Lung (tissue), 12 donors: Measurements from ENCODE around the gene AKR1A1. TPM values are rescaled to one million over a fixed set of nuclear protein-coding genes. Genes with fewer than 3 reads are reported as not detected.
"Not testable (repeated sequence)": the region's sequence is repeated elsewhere in the genome, so short reads cannot be mapped to it uniquely, and the experiment has no call there.

ENCODE experiments used
- ATAC-seq: fragments of 200-7000 bp; cut with Tn5 transposase; one replicate; pipeline ENCODE4 v1.9.1; 2020; ENCODE audit warnings: moderate number of reproducible peaks; ENCODE audit not compliant: insufficient read depth, low FRiP score
- DNase-seq, 3 donors: peaks; one replicate each; pipeline ENCODE4 v3.0.0-alpha.2; 2013 to 2017
- H3K27ac ChIP-seq, 2 donors: one replicate each; pipeline ENCODE4 v1.5.1; 2013; ENCODE audit warnings: mild to moderate bottlenecking in 2 of 2, moderate library complexity in 2 of 2, control low read depth in 1 of 2, inconsistent platforms in 1 of 2, low read depth in 1 of 2, low read length in 1 of 2
- H3K27me3 ChIP-seq, 3 donors: one replicate each; pipeline ENCODE4 v1.5.1; 2013; ENCODE audit warnings: low read length in 2 of 3; ENCODE audit not compliant: control insufficient read depth in 3 of 3, insufficient read depth in 3 of 3
- H3K36me3 ChIP-seq, 4 donors: one replicate each; pipeline ENCODE4 v1.5.1; 2013; ENCODE audit warnings: low read length in 4 of 4, mild to moderate bottlenecking in 1 of 4, moderate library complexity in 1 of 4; ENCODE audit not compliant: control insufficient read depth in 4 of 4, insufficient read depth in 4 of 4
- H3K4me1 ChIP-seq, 5 donors: one replicate each; pipeline ENCODE4 v1.5.1; 2013; ENCODE audit warnings: low read length in 5 of 5, mild to moderate bottlenecking in 2 of 5, moderate library complexity in 1 of 5; ENCODE audit not compliant: control insufficient read depth in 5 of 5, insufficient read depth in 5 of 5
- H3K4me3 ChIP-seq: one replicate; pipeline ENCODE4 v1.5.1; 2013; ENCODE audit warnings: mild to moderate bottlenecking, control low read depth, moderate library complexity
- H3K9ac ChIP-seq, 2 donors: one replicate each; pipeline ENCODE4 v1.5.1; 2013; ENCODE audit warnings: low read length in 2 of 2, control low read depth in 1 of 2; ENCODE audit not compliant: insufficient read depth in 1 of 2
- H3K9me3 ChIP-seq, 4 donors: one replicate each; pipeline ENCODE4 v1.5.1; 2013; ENCODE audit warnings: low read length in 3 of 4, mild to moderate bottlenecking in 1 of 4, moderate library complexity in 1 of 4; ENCODE audit not compliant: control insufficient read depth in 4 of 4, insufficient read depth in 3 of 4
- WGBS, 2 donors: extraction: QIAGEN DNeasy Blood & Tissue Kit; methylation state at CpG; one replicate each; pipeline ENCODE4 v1.1.7; 2013; 5-methylcytosine and 5-hydroxymethylcytosine counted together
- polyA plus RNA-seq, 2 donors: library from polyadenylated mRNA; stranded (reverse); fragments of 200-250 nt; gene quantifications; one replicate each; pipeline ENCODE4 v1.2.1, GENCODE V29; 2013
- total RNA-seq, 2 donors: library from RNA; depleted of rRNA in 1 of 2; stranded (reverse); fragments of >200 nt in 1 of 2; gene quantifications; one replicate each; pipeline ENCODE4 v1.2.1, GENCODE V29; 2014 to 2021
- TF ChIP-seq, protein P1 (sequence below): IDR thresholded peaks from 2 replicates; pipeline ENCODE4 v1.5.1; 2012; ENCODE audit warnings: mild to moderate bottlenecking; ENCODE audit errors: control extremely low read depth, extremely low read depth
- donor health status: control.
- donor health status: control.
- donor health status: Bipolar disorder and iron deficiency.
- donor health status: healthy.
- donor health status: DM: yes; HTN: yes; CAD: no.

AKR1A1 gene
- total and polyA plus RNA-seq, 4 donors = 92.6 to 214 (median 210) TPM

DNA sequence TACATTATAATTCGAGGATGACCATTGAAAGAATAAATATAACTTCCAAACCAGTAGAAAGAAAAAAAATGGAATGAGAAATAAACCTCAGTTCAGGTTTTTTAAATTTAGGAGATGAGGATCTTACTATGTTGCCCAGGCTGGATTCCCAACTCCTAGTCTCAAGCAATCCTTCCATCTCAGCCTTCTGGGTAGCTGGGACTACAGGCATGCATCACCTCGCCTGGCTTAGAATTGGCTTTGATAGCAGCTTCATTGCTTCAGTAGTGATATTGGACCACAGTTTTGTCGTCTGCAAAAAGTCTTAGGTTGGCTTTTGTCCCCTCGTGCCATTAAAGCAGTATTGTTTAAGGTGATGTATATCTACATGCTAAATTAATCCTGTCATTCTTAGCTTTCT, 36.1 kb downstream of the AKR1A1 start:
- Histone ChIP-seq H3K9me3 (no peaks in the 10 kb centered on the region), H3K27me3 (no peaks in the 10 kb centered on the region), H3K36me3 (peaks cover 0 to 4% (median 0%) of the 10 kb centered on the region in 4 donors), H3K9ac (no peak overlapping the region), H3K27ac (peak overlapping the region in 1 of 2 donors; percentile 34), H3K4me3 (no peak overlapping the region), H3K4me1 (peaks cover 8 to 20% (median 11%) of the 10 kb centered on the region in 5 donors)
- TF ChIP-seq, protein P1, sequence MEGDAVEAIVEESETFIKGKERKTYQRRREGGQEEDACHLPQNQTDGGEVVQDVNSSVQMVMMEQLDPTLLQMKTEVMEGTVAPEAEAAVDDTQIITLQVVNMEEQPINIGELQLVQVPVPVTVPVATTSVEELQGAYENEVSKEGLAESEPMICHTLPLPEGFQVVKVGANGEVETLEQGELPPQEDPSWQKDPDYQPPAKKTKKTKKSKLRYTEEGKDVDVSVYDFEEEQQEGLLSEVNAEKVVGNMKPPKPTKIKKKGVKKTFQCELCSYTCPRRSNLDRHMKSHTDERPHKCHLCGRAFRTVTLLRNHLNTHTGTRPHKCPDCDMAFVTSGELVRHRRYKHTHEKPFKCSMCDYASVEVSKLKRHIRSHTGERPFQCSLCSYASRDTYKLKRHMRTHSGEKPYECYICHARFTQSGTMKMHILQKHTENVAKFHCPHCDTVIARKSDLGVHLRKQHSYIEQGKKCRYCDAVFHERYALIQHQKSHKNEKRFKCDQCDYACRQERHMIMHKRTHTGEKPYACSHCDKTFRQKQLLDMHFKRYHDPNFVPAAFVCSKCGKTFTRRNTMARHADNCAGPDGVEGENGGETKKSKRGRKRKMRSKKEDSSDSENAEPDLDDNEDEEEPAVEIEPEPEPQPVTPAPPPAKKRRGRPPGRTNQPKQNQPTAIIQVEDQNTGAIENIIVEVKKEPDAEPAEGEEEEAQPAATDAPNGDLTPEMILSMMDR = no peak
- WGBS, 2 donors = 80% methylated on average over 4 of the region's 4 CpGs
- DNase-seq (no peak), ATAC-seq (no peak)

DNA sequence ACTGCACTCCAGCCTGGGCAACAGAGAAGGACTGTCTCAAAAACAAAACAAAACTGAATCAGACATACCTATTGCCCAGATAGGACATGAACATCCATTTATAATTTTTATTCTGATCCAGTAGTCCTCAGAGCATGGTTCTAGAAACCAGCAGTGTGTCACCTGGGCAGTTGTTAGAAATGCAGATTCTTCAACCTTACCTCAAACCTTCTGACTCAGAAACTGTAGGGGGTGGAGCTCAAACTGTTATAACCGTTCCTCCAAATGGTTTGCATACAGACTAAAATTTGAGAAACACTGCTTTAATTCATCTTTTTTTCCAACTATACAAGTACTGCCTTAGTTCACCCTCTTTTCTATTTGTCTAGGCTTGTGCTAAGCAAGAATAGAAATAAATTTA, 39.2 kb downstream of the AKR1A1 start:
- H3K27ac ChIP-seq = no peak overlapping the region
- no peak overlapping the region for H3K4me3 ChIP-seq
- WGBS, 2 donors = 32 to 56% methylated on average over 1 of the region's 1 CpG
- no peaks in the 10 kb centered on the region for H3K27me3 ChIP-seq
- no peak overlapping the region for H3K9ac ChIP-seq
- no peaks in the 10 kb centered on the region for H3K9me3 ChIP-seq
- H3K4me1 ChIP-seq = peaks cover 8 to 20% (median 11%) of the 10 kb centered on the region in 5 donors
- DNase-seq (no peak), ATAC-seq (no peak)
- peaks cover 3 to 10% (median 6%) of the 10 kb centered on the region in 4 donors for H3K36me3 ChIP-seq
- TF ChIP-seq, protein P1 = no peak

DNA sequence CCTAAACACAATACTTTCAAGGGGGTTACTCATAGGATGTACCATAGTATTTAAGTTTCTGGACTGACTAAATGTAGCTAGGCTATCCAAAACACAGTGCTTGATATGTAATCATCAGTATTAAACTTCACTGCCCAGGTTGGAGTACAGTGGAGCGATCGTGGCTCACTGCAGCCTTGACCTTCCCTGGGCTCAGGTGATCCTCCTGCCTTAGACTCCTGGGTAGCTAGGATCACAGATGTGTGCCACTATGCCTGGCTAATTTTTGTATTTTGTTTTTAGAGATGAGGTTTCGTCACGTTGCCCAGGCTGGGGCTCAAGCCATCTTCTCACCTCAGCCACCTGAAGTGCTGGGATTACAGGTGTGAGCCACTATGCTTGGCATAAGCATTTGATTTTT, 43.8 kb downstream of the AKR1A1 start:
- peaks cover 0 to 5% (median 0%) of the 10 kb centered on the region in 5 donors for H3K4me1 ChIP-seq
- H3K36me3 ChIP-seq = peaks cover 4 to 18% (median 10%) of the 10 kb centered on the region in 4 donors
- 92 to 96% methylated on average over 4 of the region's 4 CpGs for WGBS, 2 donors
- no peak overlapping the region for H3K9ac ChIP-seq
- H3K9me3 ChIP-seq = no peaks in the 10 kb centered on the region
- no peak overlapping the region for H3K27ac ChIP-seq
- no peak overlapping the region for H3K4me3 ChIP-seq
- DNase-seq (no peak), ATAC-seq (no peak)
- no peaks in the 10 kb centered on the region for H3K27me3 ChIP-seq
- TF ChIP-seq, protein P1 = no peak

DNA sequence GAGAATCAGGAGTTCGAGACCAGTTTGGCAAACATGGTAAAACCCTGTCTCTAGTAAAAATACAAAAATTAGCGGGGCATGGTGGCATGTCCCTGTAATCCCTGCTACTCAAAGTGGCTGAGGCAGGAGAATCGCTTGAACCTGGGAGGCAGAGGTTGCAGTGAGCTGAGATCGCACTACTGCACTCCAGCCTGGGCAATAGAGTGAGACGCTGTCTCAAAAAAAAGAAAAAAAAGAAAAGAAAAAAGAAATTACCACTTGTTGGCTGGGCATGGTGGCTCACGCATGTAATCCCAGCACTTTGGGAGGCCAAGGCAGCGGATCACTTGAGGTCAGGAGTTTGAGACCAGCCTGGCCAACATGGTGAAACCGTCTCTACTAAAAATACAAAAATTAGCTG, 46.1 kb downstream of the AKR1A1 start:
- H3K9ac ChIP-seq, ATAC-seq: not testable (repeated sequence)
- peaks cover 4 to 18% (median 10%) of the 10 kb centered on the region in 4 donors for H3K36me3 ChIP-seq

More for the DNA sequence above, 46.1 kb downstream of the AKR1A1 start:
- H3K4me3 ChIP-seq, H3K9me3 ChIP-seq, DNase-seq, H3K27ac ChIP-seq, H3K27me3 ChIP-seq, H3K4me1 ChIP-seq: not testable (repeated sequence)
- 97% methylated on average over 8 of the region's 8 CpGs for WGBS, 2 donors
